Transverse colon (tissue), 4 donors: ENCODE measurements around the gene CCDC15. TPM values are rescaled to one million over a fixed set of nuclear protein-coding genes. Genes with fewer than 3 reads are reported as not detected.
"Not testable (repeated sequence)": the region's sequence is repeated elsewhere in the genome, so short reads cannot be mapped to it uniquely, and the experiment has no call there.

ENCODE experiments used
- DNase-seq: peaks from one replicate; pipeline ENCODE4 v3.0.0-alpha.2; 2019
- H3K27ac ChIP-seq, 4 donors: fragments of 200-600 bp; sonication (generic); 2 replicates each; pipeline ENCODE4 v1.5.1; 2016 to 2018; ENCODE audit warnings: inconsistent platforms in 4 of 4
- H3K27me3 ChIP-seq: fragments of 200-600 bp; sonication (generic); 2 replicates; pipeline ENCODE4 v1.5.1; 2017; ENCODE audit warnings: inconsistent platforms
- H3K36me3 ChIP-seq, 4 donors: fragments of 200-600 bp; sonication (generic); 2 replicates each; pipeline ENCODE4 v1.5.1; 2017 to 2019; ENCODE audit warnings: inconsistent platforms in 4 of 4
- H3K4me1 ChIP-seq, 4 donors: fragments of 200-600 bp; sonication (generic); 2 replicates each; pipeline ENCODE4 v1.5.1; 2017 to 2020; ENCODE audit warnings: inconsistent platforms in 4 of 4
- H3K4me3 ChIP-seq, 4 donors: fragments of 200-600 bp; sonication (generic); 1 replicate in 1 of 4; 2 replicates in 3 of 4; pipeline versions ENCODE4 v1.5.1 to v1.6.1; 2017 to 2019; ENCODE audit warnings: inconsistent platforms in 4 of 4
- H3K9me3 ChIP-seq, 2 donors: fragments of 200-600 bp; sonication (generic); 2 replicates each; pipeline ENCODE4 v1.5.1; 2017 to 2019; ENCODE audit warnings: inconsistent platforms in 2 of 2
- CTCF ChIP-seq, 5 experiments: fragments of 200-600 bp in 3 of 5; fragments of 450-650 bp in 2 of 5; sonication (generic) in 3 of 5; IDR thresholded peaks; 1 replicate in 2 of 5; 2 replicates in 3 of 5; pipeline ENCODE4 v1.5.1; 2016 to 2017; ENCODE audit warnings: antibody characterized with exemption in 5 of 5, inconsistent platforms in 3 of 5, mild to moderate bottlenecking in 2 of 5, moderate library complexity in 1 of 5
- EP300 ChIP-seq: sonication (generic); formaldehyde crosslinking; IDR thresholded peaks from one replicate; pipeline ENCODE4 v1.6.1; 2017; ENCODE audit warnings: antibody characterized with exemption, low read depth
- POLR2A ChIP-seq: fragments of 450-650 bp; IDR thresholded peaks from one replicate; pipeline ENCODE4 v1.6.1; 2016; ENCODE audit warnings: antibody characterized with exemption, mild to moderate bottlenecking, moderate library complexity
- POLR2AphosphoS5 ChIP-seq, 3 donors: sonication (generic); formaldehyde crosslinking; IDR thresholded peaks; one replicate each; pipeline ENCODE4 v1.6.1; 2016; ENCODE audit warnings: antibody characterized with exemption in 3 of 3
- WGBS, 2 donors: methylation state at CpG; one replicate each; pipeline ENCODE4 v1.1.5; 2018; ENCODE audit warnings: low coverage in 1 of 2; 5-methylcytosine and 5-hydroxymethylcytosine counted together
- in situ Hi-C, 4 donors: fragments of 200-750 bp; cut with MboI; loops; one replicate each; pipeline versions ENCODE4 v1.15.0 to v1.15.1; 2017; ENCODE audit warnings: low sequenced_read_pairs in 3 of 4, low pct_ligation_motif_present in 1 of 4, low pct_unique_long_range_greater_than_20kb in 1 of 4
- intact Hi-C: fragments of 100-400 bp; cut with DNase I; formaldehyde crosslinking; loops from one replicate; pipeline ENCODE4 v1.15.1; 2023; ENCODE audit warnings: low total_unique reads
- total RNA-seq, 4 donors: library from RNA; depleted of rRNA; stranded (reverse); fragments of >200 nt; gene quantifications; one replicate each; pipeline ENCODE4 v1.1.0, GENCODE V29; 2016

CCDC15 gene
- total RNA-seq, 4 donors from 2014 or later = 0.64 to 0.82 (median 0.75) TPM; not detected in 1

GRCh38 chr11:125025968-125026367 lies 72.0 kb downstream of the CCDC15 start:
- DNase-seq = no peak
- H3K27ac ChIP-seq = no peak overlapping the region
- intact Hi-C loops = no loop called here
- no peaks in the 10 kb centered on the region for H3K4me1 ChIP-seq
- TF ChIP-seq EP300 = no peak
- TF ChIP-seq POLR2A = no peak
- TF ChIP-seq CTCF (IDR thresholded peaks at IDR 0.05) = no peak
- no peak for TF ChIP-seq POLR2AphosphoS5 (IDR thresholded peaks at IDR 0.05)
- no peaks in the 10 kb centered on the region for H3K27me3 ChIP-seq
- WGBS, 2 donors = 91% methylated on average over 2 of the region's 2 CpGs; no CpG with 5 or more reads in 1 of the 2 donors
- H3K36me3 ChIP-seq = no peaks in the 10 kb centered on the region
- no peaks in the 10 kb centered on the region for H3K9me3 ChIP-seq
- no peak overlapping the region for H3K4me3 ChIP-seq
- in situ Hi-C loops = no loop called here

- H3K27me3 ChIP-seq, DNase-seq, intact Hi-C loops, H3K9me3 ChIP-seq, H3K36me3 ChIP-seq, H3K4me3 ChIP-seq, H3K4me1 ChIP-seq, in situ Hi-C loops, H3K27ac ChIP-seq: not testable (repeated sequence)
- 75 to 80% methylated on average over 1 of the region's 1 CpG for WGBS, 2 donors
Observed at GRCh38 chr11:125029431-125029830, 75.4 kb downstream of the CCDC15 start.

- in situ Hi-C loops = no loop called here
- Histone ChIP-seq H3K4me3 (no peak overlapping the region), H3K27me3 (no peaks in the 10 kb centered on the region), H3K27ac (no peak overlapping the region), H3K4me1 (no peaks in the 10 kb centered on the region), H3K9me3 (no peaks in the 10 kb centered on the region), H3K36me3 (no peaks in the 10 kb centered on the region)
- intact Hi-C loops = no loop called here
- WGBS, 2 donors = 60 to 72% methylated on average over 1 of the region's 1 CpG
- no peak for DNase-seq
- no peak for TF ChIP-seq POLR2AphosphoS5 (IDR thresholded peaks at IDR 0.05)
- TF ChIP-seq EP300 = no peak
- TF ChIP-seq CTCF (IDR thresholded peaks at IDR 0.05) = no peak
- no peak for TF ChIP-seq POLR2A
Observed at GRCh38 chr11:125036933-125037332, 82.9 kb downstream of the CCDC15 start.

- no peaks in the 10 kb centered on the region for H3K27me3 ChIP-seq
- H3K4me3 ChIP-seq = no peak overlapping the region
- no peaks in the 10 kb centered on the region for H3K4me1 ChIP-seq
- DNase-seq = no peak
- no peak overlapping the region for H3K27ac ChIP-seq
- intact Hi-C loops (no loop called here), in situ Hi-C loops (no loop called here)
- no peak for TF ChIP-seq POLR2AphosphoS5 (IDR thresholded peaks at IDR 0.05)
- TF ChIP-seq POLR2A = no peak
- TF ChIP-seq EP300 = no peak
- TF ChIP-seq CTCF (IDR thresholded peaks at IDR 0.05) = no peak
- no peaks in the 10 kb centered on the region for H3K36me3 ChIP-seq
- 79 to 87% methylated on average over 4 of the region's 4 CpGs for WGBS, 2 donors
- H3K9me3 ChIP-seq = no peaks in the 10 kb centered on the region
Observed at GRCh38 chr11:125049164-125049792, 95.3 kb downstream of the CCDC15 start.

GRCh38 chr11:125052047-125052446 lies 98.0 kb downstream of the CCDC15 start:
- Histone ChIP-seq H3K27me3 (no peaks in the 10 kb centered on the region), H3K9me3 (no peaks in the 10 kb centered on the region), H3K4me1 (no peaks in the 10 kb centered on the region), H3K4me3 (no peak overlapping the region), H3K27ac (no peak overlapping the region), H3K36me3 (no peaks in the 10 kb centered on the region)
- DNase-seq = no peak
- in situ Hi-C loops (no loop called here), intact Hi-C loops (no loop called here)
- TF ChIP-seq CTCF (IDR thresholded peaks at IDR 0.05) (no peak), POLR2A (no peak), EP300 (no peak), POLR2AphosphoS5 (IDR thresholded peaks at IDR 0.05) (no peak)
